Stimulated activated CD4-positive, alpha-beta T cell treated with anti-CD3 and anti-CD28 coated beads, TNF-alpha, amount 100 ng/mL, for 24 hours (primary cell): ENCODE data around the gene LARGE2.
"Not testable (repeated sequence)": the region's sequence is repeated elsewhere in the genome, so short reads cannot be mapped to it uniquely, and the experiment has no call there.

Source experiments
- DNase-seq, 3 experiments: peaks; one replicate each; pipeline ENCODE4 v3.0.0-alpha.2; 2020; ENCODE audit warnings: low read depth in 3 of 3

LARGE2 gene

GRCh38 chr11:45895553-45896259 lies 26.8 kb upstream of the LARGE2 start:
- no peak for DNase-seq

GRCh38 chr11:45896422-45896984 lies 26.0 kb upstream of the LARGE2 start:
- DNase-seq: no peak

- no peak for DNase-seq
Observed at GRCh38 chr11:45897556-45897955, 24.9 kb upstream of the LARGE2 start.

GRCh38 chr11:45899086-45899447 lies 23.4 kb upstream of the LARGE2 start:
- DNase-seq: no peak

- peak in 2 of 3 experiments; percentile 33 to 58 for DNase-seq
Observed at GRCh38 chr11:45899448-45900174, 22.8 kb upstream of the LARGE2 start.

- DNase-seq: not testable (repeated sequence)
Observed at GRCh38 chr11:45900175-45900800, 22.2 kb upstream of the LARGE2 start.

GRCh38 chr11:45900916-45901617 lies 21.4 kb upstream of the LARGE2 start:
- DNase-seq: no peak

GRCh38 chr11:45901626-45902025 lies 20.8 kb upstream of the LARGE2 start:
- DNase-seq: no peak

GRCh38 chr11:45902452-45903380 lies 19.7 kb upstream of the LARGE2 start:
- DNase-seq: no peak

GRCh38 chr11:45904309-45904915 lies 18.0 kb upstream of the LARGE2 start:
- DNase-seq: no peak

- DNase-seq: no peak
Observed at GRCh38 chr11:45905095-45905494, 17.4 kb upstream of the LARGE2 start.

- DNase-seq: not testable (repeated sequence)
Observed at GRCh38 chr11:45905576-45905975, 16.9 kb upstream of the LARGE2 start.

- no peak for DNase-seq
Observed at GRCh38 chr11:45906096-45906682, 16.3 kb upstream of the LARGE2 start.

- DNase-seq: no peak
Observed at GRCh38 chr11:45906965-45907611, 15.4 kb upstream of the LARGE2 start, which contains the start of gene FREY1. Gene FREY1, minus strand, starts transcription at chr11:45907271. Its CDS starts 26 bp downstream, at chr11:45907245.

GRCh38 chr11:45907911-45908370 lies 14.5 kb upstream of the LARGE2 start:
- DNase-seq: no peak

- DNase-seq: no peak
Observed at GRCh38 chr11:45909594-45910475, 12.6 kb upstream of the LARGE2 start.

- no peak for DNase-seq
Observed at GRCh38 chr11:45910623-45911022, 11.8 kb upstream of the LARGE2 start.

GRCh38 chr11:45913514-45913913 lies 8.9 kb upstream of the LARGE2 start:
- DNase-seq: no peak
